BE2C (cell line): ENCODE measurements around the gene CCDC124.

ENCODE experiments used
- DNase-seq: peaks from one replicate; pipeline ENCODE4 v3.0.0-alpha.2; 2020
- H3K27me3 ChIP-seq: fragments of 250-450 bp; sonication (Bioruptor Pico); 2 replicates; pipeline ENCODE4 v1.5.1; 2020; ENCODE audit warnings: mild to moderate bottlenecking
- H3K36me3 ChIP-seq: fragments of 250-450 bp; sonication (Bioruptor Pico); 2 replicates; pipeline ENCODE4 v1.5.1; 2020; ENCODE audit warnings: mild to moderate bottlenecking
- H3K4me1 ChIP-seq: fragments of 250-450 bp; sonication (Bioruptor Pico); 2 replicates; pipeline ENCODE4 v1.5.1; 2020
- H3K4me3 ChIP-seq: 2 replicates; pipeline ENCODE4 v1.5.1; 2011; ENCODE audit warnings: low read depth, low read length
- H3K9me3 ChIP-seq: fragments of 250-450 bp; sonication (Bioruptor Pico); 2 replicates; pipeline ENCODE4 v1.5.1; 2020
- TF ChIP-seq, protein P1 (sequence below): IDR thresholded peaks from 2 replicates; pipeline ENCODE4 v1.5.1; 2012; ENCODE audit warnings: mild to moderate bottlenecking, low read depth, low read length

CCDC124 gene

DNA sequence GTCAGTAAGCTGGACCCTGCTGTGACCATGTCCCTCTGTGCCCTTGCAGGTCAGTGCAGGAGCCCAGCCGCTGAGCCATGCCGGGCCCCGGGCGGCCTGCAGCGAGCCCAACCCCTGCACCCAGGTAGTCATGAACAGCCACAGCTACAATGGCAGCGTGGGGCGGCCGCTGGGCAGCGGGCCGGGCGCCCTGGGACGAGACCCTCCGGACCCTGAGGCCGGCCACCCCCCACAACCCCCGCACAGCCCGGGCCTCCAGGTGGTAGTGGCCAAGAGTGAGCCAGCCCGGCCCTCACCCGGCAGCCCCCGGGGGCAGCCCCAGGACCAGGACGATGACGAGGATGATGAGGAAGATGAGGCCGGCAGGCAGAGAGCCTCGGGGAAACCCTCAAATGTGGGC is 40.9 kb downstream of the CCDC124 start:
- Histone ChIP-seq H3K4me3 (no peak overlapping the region), H3K4me1 (no peaks in the 10 kb centered on the region), H3K36me3 (no peaks in the 10 kb centered on the region), H3K9me3 (no peaks in the 10 kb centered on the region), H3K27me3 (no peaks in the 10 kb centered on the region)
- no peak for DNase-seq
- TF ChIP-seq, protein P1, sequence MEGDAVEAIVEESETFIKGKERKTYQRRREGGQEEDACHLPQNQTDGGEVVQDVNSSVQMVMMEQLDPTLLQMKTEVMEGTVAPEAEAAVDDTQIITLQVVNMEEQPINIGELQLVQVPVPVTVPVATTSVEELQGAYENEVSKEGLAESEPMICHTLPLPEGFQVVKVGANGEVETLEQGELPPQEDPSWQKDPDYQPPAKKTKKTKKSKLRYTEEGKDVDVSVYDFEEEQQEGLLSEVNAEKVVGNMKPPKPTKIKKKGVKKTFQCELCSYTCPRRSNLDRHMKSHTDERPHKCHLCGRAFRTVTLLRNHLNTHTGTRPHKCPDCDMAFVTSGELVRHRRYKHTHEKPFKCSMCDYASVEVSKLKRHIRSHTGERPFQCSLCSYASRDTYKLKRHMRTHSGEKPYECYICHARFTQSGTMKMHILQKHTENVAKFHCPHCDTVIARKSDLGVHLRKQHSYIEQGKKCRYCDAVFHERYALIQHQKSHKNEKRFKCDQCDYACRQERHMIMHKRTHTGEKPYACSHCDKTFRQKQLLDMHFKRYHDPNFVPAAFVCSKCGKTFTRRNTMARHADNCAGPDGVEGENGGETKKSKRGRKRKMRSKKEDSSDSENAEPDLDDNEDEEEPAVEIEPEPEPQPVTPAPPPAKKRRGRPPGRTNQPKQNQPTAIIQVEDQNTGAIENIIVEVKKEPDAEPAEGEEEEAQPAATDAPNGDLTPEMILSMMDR = no peak

DNA sequence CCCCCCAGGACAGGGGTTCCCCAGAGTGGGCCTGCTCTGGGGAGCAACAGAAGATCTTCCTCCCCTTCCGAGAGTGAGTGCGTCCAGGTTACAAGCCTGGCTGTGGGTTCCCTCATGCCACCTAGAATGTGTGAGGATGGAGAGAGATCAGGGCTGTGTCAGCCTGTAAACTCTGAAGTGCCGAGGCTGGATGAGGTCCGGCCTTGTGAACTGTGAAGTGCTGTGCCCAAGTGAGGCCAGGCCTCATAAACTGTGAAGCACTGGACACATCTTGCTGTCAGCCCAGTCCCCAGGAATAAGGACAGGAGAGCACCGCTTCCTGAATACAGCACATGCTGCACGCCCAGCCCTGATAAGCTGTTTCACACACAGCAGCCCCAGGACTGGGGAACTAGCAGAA is 41.7 kb downstream of the CCDC124 start:
- H3K36me3 ChIP-seq = no peaks in the 10 kb centered on the region
- no peaks in the 10 kb centered on the region for H3K9me3 ChIP-seq
- H3K4me1 ChIP-seq = no peaks in the 10 kb centered on the region
- DNase-seq = no peak
- no peak overlapping the region for H3K4me3 ChIP-seq
- no peaks in the 10 kb centered on the region for H3K27me3 ChIP-seq
- TF ChIP-seq, protein P1 = no peak

DNA sequence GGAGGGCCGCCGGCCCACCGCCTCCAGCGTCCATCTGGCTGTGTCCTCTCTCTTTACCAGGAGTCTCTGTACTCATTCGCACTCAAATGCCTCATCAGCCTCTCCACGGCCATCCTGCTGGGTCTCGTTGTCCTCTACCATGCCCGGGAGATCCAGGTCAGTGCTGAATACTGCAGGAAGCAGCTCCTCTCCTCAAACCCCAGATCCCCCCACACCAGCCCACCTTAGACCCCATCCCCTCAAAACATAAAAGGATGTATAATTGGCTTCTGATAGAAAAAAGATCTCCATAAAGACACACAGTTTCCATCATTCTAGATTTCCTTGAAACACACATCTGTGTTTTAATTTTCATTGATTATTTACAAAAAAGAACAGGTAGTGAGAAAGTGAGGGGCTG is 42.2 kb downstream of the CCDC124 start:
- H3K4me1 ChIP-seq = no peaks in the 10 kb centered on the region
- no peak for DNase-seq
- no peak overlapping the region for H3K4me3 ChIP-seq
- H3K27me3 ChIP-seq = no peaks in the 10 kb centered on the region
- TF ChIP-seq, protein P1 = no peak
- H3K36me3 ChIP-seq = no peaks in the 10 kb centered on the region
- no peaks in the 10 kb centered on the region for H3K9me3 ChIP-seq

DNA sequence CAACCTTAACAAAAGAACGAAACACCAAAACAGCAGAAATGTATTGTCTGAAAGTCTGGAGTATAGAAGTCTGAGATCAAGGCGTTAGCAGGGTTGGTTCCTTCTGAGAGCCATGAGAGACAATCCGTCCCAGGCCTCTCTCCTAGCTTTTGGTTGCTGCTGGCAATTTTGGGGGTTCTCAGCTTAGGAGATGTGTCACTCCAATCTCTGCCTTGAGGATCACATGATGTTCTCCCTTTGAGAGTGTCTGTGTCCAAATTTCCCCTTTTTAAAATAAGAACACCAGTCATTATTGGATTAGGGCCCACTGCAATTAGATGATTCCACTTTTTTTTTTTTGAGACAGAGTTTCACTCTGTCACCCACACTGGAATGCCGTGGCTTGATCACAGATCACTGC is 44.2 kb downstream of the CCDC124 start:
- H3K9me3 ChIP-seq = no peaks in the 10 kb centered on the region
- TF ChIP-seq, protein P1 = no peak
- H3K4me1 ChIP-seq = no peaks in the 10 kb centered on the region
- DNase-seq = no peak
- H3K4me3 ChIP-seq = no peak overlapping the region
- no peaks in the 10 kb centered on the region for H3K27me3 ChIP-seq
- H3K36me3 ChIP-seq = no peaks in the 10 kb centered on the region

DNA sequence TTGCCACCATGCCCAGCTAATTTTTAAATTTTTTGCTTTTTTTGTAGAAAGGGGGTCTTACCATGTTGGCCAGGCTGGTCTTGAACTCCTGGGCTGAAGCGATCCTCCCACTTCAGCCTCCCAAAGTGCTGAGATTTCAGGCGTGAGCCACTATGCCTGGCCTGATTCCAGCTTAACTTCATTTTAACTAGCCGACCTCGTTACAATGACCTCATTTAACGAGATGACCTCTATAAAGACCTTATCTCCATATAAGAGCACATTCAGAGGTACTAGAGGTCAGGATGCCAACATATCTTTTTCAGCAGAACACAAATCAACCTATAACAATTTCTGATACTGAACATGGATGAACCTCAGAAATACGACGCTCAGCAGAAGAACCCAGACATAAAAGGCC is 44.7 kb downstream of the CCDC124 start:
- Histone ChIP-seq H3K4me1 (no peaks in the 10 kb centered on the region), H3K9me3 (no peaks in the 10 kb centered on the region), H3K4me3 (no peak overlapping the region), H3K27me3 (no peaks in the 10 kb centered on the region), H3K36me3 (no peaks in the 10 kb centered on the region)
- DNase-seq = no peak
- TF ChIP-seq, protein P1 = no peak

DNA sequence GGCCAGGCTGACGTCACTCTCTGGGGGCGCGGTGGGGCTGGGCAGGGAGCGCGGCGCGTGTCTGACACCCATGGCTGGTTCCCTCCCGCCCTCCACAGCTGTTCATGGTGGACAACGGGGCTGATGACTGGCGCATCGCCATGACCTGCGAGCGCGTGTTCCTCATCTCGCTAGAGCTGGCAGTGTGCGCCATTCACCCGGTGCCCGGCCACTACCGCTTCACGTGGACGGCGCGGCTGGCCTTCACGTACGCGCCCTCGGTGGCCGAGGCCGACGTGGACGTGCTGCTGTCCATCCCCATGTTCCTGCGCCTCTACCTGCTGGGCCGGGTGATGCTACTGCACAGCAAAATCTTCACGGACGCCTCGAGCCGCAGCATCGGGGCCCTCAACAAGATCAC is 48.8 kb downstream of the CCDC124 start:
- Histone ChIP-seq H3K9me3 (no peaks in the 10 kb centered on the region), H3K36me3 (no peaks in the 10 kb centered on the region), H3K4me1 (no peaks in the 10 kb centered on the region), H3K4me3 (no peak overlapping the region), H3K27me3 (no peaks in the 10 kb centered on the region)
- DNase-seq = no peak
- TF ChIP-seq, protein P1 = no peak
